ENCODE measurements around the gene ZSWIM6. TPM values are rescaled to one million over a fixed set of nuclear protein-coding genes. Genes with fewer than 3 reads are reported as not detected.

The ZSWIM6 gene
- total RNA-seq, 4 donors from 2014 or later, result 1.9 to 4.0 (median 3.0) TPM

GRCh38 chr5:61465066-61465465 is 133.0 kb downstream of the ZSWIM6 start:
- no peak overlapping the region for H3K4me3 ChIP-seq
- DNase-seq (no peak), ATAC-seq (no peak)
- no peaks in the 10 kb centered on the region for H3K27me3 ChIP-seq
- intact Hi-C loops (cut with DNase I; ENCODE audit: low total_unique reads), result no loop called here
- H3K27ac ChIP-seq, result no peak overlapping the region
- H3K36me3 ChIP-seq, result no peaks in the 10 kb centered on the region
- H3K4me1 ChIP-seq, result peaks cover 9 to 19% of the 10 kb centered on the region in 2 donors
- TF ChIP-seq CTCF (IDR thresholded peaks at IDR 0.05 in 4 of 5, conservative IDR thresholded peaks at IDR 0.05 in 1 of 5) (no peak), POLR2A (IDR thresholded peaks at IDR 0.05) (no peak)
- H3K9me3 ChIP-seq, result no peaks in the 10 kb centered on the region
- in situ Hi-C loops (cut with MboI; ENCODE audit: low sequenced_read_pairs in 4 of 4), result no loop called here

- intact Hi-C loops (cut with DNase I; ENCODE audit: low total_unique reads), result no loop called here
Observed at GRCh38 chr5:61465496-61465895, 133.4 kb downstream of the ZSWIM6 start.

GRCh38 chr5:61466017-61466416 is 134.0 kb downstream of the ZSWIM6 start:
- H3K4me1 ChIP-seq, result peaks cover 9 to 11% of the 10 kb centered on the region in 2 donors
- ATAC-seq, result no peak
- in situ Hi-C loops (cut with MboI; ENCODE audit: low sequenced_read_pairs in 4 of 4), result no loop called here

More at GRCh38 chr5:61465496-61465895, 133.4 kb downstream of the ZSWIM6 start:
- TF ChIP-seq CTCF (IDR thresholded peaks at IDR 0.05 in 4 of 5, conservative IDR thresholded peaks at IDR 0.05 in 1 of 5), result no peak
- TF ChIP-seq POLR2A (IDR thresholded peaks at IDR 0.05), result no peak
- Histone ChIP-seq H3K9me3 (no peaks in the 10 kb centered on the region), H3K27me3 (no peaks in the 10 kb centered on the region), H3K27ac (no peak overlapping the region), H3K4me3 (no peak overlapping the region), H3K4me1 (peaks cover 9 to 15% of the 10 kb centered on the region in 2 donors), H3K36me3 (no peaks in the 10 kb centered on the region)
- DNase-seq (no peak), ATAC-seq (no peak)
- in situ Hi-C loops (cut with MboI; ENCODE audit: low sequenced_read_pairs in 4 of 4), result no loop called here

GRCh38 chr5:61467766-61468482 is 135.9 kb downstream of the ZSWIM6 start:
- in situ Hi-C loops (cut with MboI; ENCODE audit: low sequenced_read_pairs in 4 of 4), result no loop called here
- Histone ChIP-seq H3K9me3 (no peaks in the 10 kb centered on the region), H3K27me3 (no peaks in the 10 kb centered on the region), H3K4me3 (no peak overlapping the region), H3K4me1 (peaks cover 0 to 4% of the 10 kb centered on the region in 2 donors), H3K27ac (no peak overlapping the region), H3K36me3 (no peaks in the 10 kb centered on the region)
- TF ChIP-seq CTCF (IDR thresholded peaks at IDR 0.05 in 4 of 5, conservative IDR thresholded peaks at IDR 0.05 in 1 of 5) (no peak), POLR2A (IDR thresholded peaks at IDR 0.05) (no peak)
- DNase-seq (no peak), ATAC-seq (no peak)
- intact Hi-C loops (cut with DNase I; ENCODE audit: low total_unique reads), result no loop called here

More at GRCh38 chr5:61466017-61466416, 134.0 kb downstream of the ZSWIM6 start:
- H3K36me3 ChIP-seq, result no peaks in the 10 kb centered on the region
- no peak overlapping the region for H3K27ac ChIP-seq
- H3K27me3 ChIP-seq, result no peaks in the 10 kb centered on the region
- H3K4me3 ChIP-seq, result no peak overlapping the region
- intact Hi-C loops (cut with DNase I; ENCODE audit: low total_unique reads), result no loop called here
- H3K9me3 ChIP-seq, result no peaks in the 10 kb centered on the region
- no peak for TF ChIP-seq POLR2A (IDR thresholded peaks at IDR 0.05)
- TF ChIP-seq CTCF (IDR thresholded peaks at IDR 0.05 in 4 of 5, conservative IDR thresholded peaks at IDR 0.05 in 1 of 5), result no peak
- DNase-seq, result no peak
